Mucosa of rectum (tissue), 2 donors: ENCODE results near the gene DYNC1I1.

Experiments
- H3K27ac ChIP-seq, 2 donors: one replicate each; pipeline ENCODE4 v1.7.0; 2013; ENCODE audit warnings: inconsistent platforms in 2 of 2, low read depth in 2 of 2, low read length in 2 of 2
- H3K27me3 ChIP-seq, 2 donors: one replicate each; pipeline ENCODE4 v1.7.0; 2013; ENCODE audit warnings: low read length in 2 of 2; ENCODE audit not compliant: control insufficient read depth in 2 of 2, insufficient read depth in 2 of 2
- H3K36me3 ChIP-seq, 2 donors: one replicate each; pipeline ENCODE4 v1.7.0; 2013; ENCODE audit warnings: low read length in 2 of 2; ENCODE audit not compliant: control insufficient read depth in 2 of 2, insufficient read depth in 2 of 2
- H3K4me1 ChIP-seq, 2 donors: one replicate each; pipeline ENCODE4 v1.7.0; 2013; ENCODE audit warnings: low read length in 2 of 2, mild to moderate bottlenecking in 1 of 2; ENCODE audit not compliant: control insufficient read depth in 2 of 2, insufficient read depth in 2 of 2
- H3K4me3 ChIP-seq, 2 donors: one replicate each; pipeline ENCODE4 v1.7.0; 2013; ENCODE audit warnings: low read length in 2 of 2
- H3K9ac ChIP-seq, 2 donors: one replicate each; pipeline ENCODE4 v1.7.0; 2013; ENCODE audit warnings: low read length in 2 of 2, low read depth in 1 of 2, mild to moderate bottlenecking in 1 of 2
- H3K9me3 ChIP-seq, 2 donors: one replicate each; pipeline ENCODE4 v1.7.0; 2013; ENCODE audit warnings: low read length in 2 of 2; ENCODE audit not compliant: control insufficient read depth in 2 of 2
- donor health status: healthy.
- donor health status: Normal muscosa, but diverticular disease.

DYNC1I1 gene

DNA sequence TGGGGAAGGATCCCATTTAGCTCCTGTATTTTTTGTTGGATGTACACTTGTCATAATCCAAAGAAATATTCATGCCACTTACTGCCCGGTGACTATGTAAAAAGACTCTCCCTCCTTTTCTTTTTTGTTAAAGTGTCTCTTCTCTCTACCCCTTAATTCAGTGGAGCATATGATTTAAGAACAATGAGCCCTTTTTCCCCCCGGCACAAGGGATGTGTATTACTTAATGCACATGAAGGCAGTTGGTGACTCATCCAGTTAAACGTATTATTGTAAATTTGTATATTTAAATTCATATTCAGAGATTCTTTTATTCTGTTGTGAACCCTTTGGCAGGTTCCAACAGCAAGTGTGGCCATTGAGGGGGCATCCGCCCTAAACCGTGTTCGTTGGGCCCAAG is 307.7 kb downstream of the DYNC1I1 start:
- Histone ChIP-seq H3K4me3 (no peak overlapping the region), H3K36me3 (no peaks in the 10 kb centered on the region), H3K27ac (no peak overlapping the region), H3K9ac (no peak overlapping the region), H3K4me1 (peaks cover 3 to 5% of the 10 kb centered on the region in 2 donors), H3K9me3 (no peaks in the 10 kb centered on the region), H3K27me3 (peaks cover 7 to 16% of the 10 kb centered on the region in 2 donors)

DNA sequence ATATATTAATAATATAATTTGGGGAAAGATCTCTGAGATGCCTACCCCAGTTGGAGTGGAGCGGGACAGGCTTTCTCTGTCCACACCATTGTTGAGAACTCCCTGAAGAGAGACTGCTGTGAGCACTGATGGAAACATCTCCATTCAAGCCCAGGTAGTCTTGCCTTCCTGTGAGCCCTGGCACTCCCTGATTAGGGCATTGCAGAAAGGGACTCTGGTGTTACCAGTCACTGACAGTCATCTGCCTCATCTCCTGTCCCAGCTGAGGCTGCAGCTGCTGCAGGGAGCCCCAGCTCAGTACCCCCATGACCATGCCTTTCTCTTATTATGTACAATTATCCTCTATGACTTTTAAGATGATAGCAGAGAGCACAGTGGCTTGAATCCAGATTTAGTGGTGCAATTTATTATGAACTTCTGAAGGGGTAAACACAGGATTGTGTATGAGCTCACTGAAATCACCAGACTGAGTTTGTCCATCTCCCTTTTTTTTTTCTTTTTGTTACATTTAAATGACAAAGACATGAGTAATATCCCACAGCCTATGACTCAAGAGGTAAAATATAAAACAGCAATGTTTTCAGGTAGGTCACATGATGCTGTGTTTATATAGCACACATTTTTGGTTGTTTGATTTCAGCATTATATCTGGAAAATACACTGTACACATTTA is 312.7 kb downstream of the DYNC1I1 start:
- H3K4me1 ChIP-seq: no peaks in the 10 kb centered on the region
- no peaks in the 10 kb centered on the region for H3K27me3 ChIP-seq
- H3K36me3 ChIP-seq: no peaks in the 10 kb centered on the region
- H3K27ac ChIP-seq: no peak overlapping the region
- H3K4me3 ChIP-seq: no peak overlapping the region
- no peak overlapping the region for H3K9ac ChIP-seq
- H3K9me3 ChIP-seq: no peaks in the 10 kb centered on the region

DNA sequence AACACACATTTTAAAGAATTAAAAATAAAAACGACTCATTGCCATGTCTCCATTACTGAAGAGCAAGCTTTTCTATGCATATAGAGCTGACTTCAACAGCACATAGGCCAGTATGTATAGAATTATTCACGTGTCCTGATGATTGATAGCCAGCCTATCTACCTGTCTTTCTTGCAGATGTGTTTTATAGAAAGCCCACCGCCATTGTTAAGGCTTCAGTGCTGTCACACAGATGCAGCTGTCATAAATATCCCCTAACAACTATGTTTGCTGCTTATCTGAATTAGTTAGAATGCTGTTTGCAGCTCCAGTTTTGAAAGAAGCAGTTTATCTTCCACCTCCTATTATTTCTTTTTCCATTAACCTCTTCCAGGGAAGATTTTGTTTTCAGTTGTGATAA is 313.6 kb downstream of the DYNC1I1 start:
- H3K27ac ChIP-seq: no peak overlapping the region
- no peak overlapping the region for H3K4me3 ChIP-seq
- no peaks in the 10 kb centered on the region for H3K9me3 ChIP-seq
- H3K36me3 ChIP-seq: no peaks in the 10 kb centered on the region
- no peaks in the 10 kb centered on the region for H3K4me1 ChIP-seq
- H3K9ac ChIP-seq: no peak overlapping the region
- H3K27me3 ChIP-seq: no peaks in the 10 kb centered on the region

DNA sequence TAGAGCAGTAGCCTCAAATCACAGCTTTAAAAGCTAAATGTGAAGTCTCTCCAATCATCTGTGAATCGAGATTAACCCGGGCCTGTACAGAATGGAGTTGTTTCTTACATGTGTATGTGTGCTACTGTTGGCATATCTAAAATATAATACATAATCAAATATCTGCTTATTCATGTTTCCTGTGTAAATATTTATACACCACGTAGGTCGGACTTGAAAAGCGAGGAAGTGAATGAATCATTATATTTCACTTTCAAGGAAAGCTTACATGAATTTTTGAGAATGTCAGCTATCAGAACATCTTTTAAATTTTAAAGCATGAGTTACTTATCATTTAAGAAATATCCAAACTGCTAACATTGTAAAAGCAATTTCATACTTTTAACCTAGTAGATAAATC is 316.2 kb downstream of the DYNC1I1 start:
- no peaks in the 10 kb centered on the region for H3K27me3 ChIP-seq

DNA sequence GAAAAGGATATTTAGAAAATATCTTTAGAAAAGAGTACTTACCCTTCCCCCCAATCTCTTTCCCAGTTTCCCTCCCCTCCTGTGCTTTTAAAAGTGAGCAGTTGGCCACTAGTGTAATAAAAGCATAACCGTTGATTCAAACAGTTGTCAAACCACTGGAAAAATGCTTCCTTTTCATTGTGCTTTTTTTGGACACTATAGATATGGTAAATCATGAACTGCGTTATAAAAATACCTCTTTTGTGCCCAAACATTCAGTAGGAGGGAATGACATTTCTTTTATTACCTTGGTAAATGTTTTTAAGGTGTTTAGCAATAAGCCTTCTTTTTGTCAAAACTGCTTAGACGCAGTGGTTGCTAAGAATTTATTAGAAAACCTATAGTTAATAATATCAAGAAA is 317.2 kb downstream of the DYNC1I1 start:
- Histone ChIP-seq H3K27me3 (no peaks in the 10 kb centered on the region), H3K36me3 (no peaks in the 10 kb centered on the region), H3K4me1 (peaks cover 0 to 2% of the 10 kb centered on the region in 2 donors), H3K9ac (no peak overlapping the region), H3K27ac (no peak overlapping the region), H3K9me3 (no peaks in the 10 kb centered on the region), H3K4me3 (no peak overlapping the region)

More for the DNA sequence above, 316.2 kb downstream of the DYNC1I1 start:
- no peaks in the 10 kb centered on the region for H3K9me3 ChIP-seq
- H3K4me1 ChIP-seq: peaks cover 0 to 2% of the 10 kb centered on the region in 2 donors
- no peak overlapping the region for H3K9ac ChIP-seq
- no peak overlapping the region for H3K27ac ChIP-seq
- no peaks in the 10 kb centered on the region for H3K36me3 ChIP-seq
- H3K4me3 ChIP-seq: no peak overlapping the region

DNA sequence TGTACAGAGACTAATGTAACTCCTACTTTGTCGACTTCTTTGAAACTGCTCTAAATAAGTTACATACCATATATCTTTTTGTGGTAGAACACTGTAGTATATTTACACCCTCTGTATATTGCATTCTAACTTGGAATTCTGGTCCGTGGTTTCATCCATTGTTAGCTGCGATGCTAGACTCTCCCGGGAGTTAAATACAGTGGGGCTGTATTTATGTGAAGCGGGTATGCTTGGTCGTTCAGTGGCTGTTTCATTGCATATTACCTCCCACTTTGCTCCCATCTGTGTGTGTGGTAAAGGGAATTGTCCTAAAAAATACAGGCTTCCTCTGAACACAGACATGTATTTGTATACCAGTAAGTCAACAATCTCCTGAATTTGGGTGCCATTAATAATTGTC is 318.4 kb downstream of the DYNC1I1 start:
- Histone ChIP-seq H3K27me3 (no peaks in the 10 kb centered on the region), H3K4me1 (peaks cover 0 to 2% of the 10 kb centered on the region in 2 donors), H3K9ac (no peak overlapping the region), H3K9me3 (no peaks in the 10 kb centered on the region), H3K36me3 (no peaks in the 10 kb centered on the region), H3K27ac (no peak overlapping the region), H3K4me3 (no peak overlapping the region)

DNA sequence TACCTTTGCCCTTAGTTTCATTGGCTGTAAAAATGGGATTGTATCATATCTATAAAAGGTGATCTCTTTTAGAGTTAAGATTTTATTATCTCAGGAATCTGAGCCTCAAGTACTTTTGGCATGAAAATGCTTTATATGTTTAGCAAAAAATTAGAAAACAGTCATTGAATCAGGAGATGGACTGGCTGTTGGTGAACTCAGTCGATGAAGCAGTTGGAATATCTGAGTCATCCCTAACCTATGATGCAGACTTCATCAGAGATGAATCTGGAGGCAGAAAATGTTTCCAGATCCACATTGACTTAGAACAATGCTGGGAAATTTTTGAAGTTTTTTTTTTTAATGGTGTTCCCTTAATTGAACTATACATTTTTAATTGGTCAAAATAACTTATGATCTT is 321.1 kb downstream of the DYNC1I1 start:
- no peak overlapping the region for H3K9ac ChIP-seq
- no peaks in the 10 kb centered on the region for H3K27me3 ChIP-seq
- no peaks in the 10 kb centered on the region for H3K36me3 ChIP-seq
- H3K9me3 ChIP-seq: no peaks in the 10 kb centered on the region
- peaks cover 0 to 2% of the 10 kb centered on the region in 2 donors for H3K4me1 ChIP-seq
- H3K27ac ChIP-seq: no peak overlapping the region
- H3K4me3 ChIP-seq: no peak overlapping the region

DNA sequence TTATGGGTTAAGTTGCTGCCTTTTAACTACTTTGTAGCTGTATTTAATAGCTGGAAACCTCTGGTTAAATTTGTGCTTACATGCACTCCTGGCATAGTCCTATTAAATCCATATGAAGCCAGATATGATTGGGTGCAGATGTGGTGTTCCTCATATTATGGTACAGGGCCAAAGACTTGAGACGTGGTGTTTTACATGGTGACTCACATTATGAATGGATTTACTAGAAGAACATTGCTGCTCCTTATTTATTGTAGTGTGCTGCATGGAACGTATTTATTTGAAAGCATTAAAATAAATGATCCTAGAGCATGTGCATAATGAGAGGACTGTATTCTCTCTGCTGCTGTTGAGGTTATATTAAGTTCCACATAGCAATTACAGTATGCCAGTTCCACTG is 325.5 kb downstream of the DYNC1I1 start:
- Histone ChIP-seq H3K4me3 (no peak overlapping the region), H3K27ac (no peak overlapping the region), H3K27me3 (no peaks in the 10 kb centered on the region), H3K9me3 (no peaks in the 10 kb centered on the region), H3K9ac (no peak overlapping the region), H3K36me3 (no peaks in the 10 kb centered on the region), H3K4me1 (no peaks in the 10 kb centered on the region)

DNA sequence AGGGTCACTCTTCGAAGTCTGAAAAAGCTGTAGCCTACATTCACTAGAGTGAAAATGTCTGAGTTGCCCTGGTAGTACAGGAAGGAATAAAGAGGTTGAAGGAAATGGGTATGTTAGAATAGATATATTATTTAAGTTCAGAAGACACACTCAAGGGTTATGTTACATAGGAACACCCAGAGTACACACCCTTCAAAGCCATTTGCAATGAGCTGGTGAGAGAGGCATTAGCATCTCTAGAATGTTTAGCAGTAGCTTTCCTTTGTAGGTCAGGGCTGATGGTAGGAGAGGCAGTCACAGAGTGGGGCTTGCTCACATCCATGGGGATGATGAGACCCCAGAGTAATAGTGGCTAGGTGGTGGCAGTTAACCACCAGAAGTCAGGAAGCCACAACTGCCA is 328.4 kb downstream of the DYNC1I1 start:
- no peaks in the 10 kb centered on the region for H3K27me3 ChIP-seq
- no peak overlapping the region for H3K27ac ChIP-seq
- no peak overlapping the region for H3K9ac ChIP-seq
- H3K4me1 ChIP-seq: no peaks in the 10 kb centered on the region
- H3K4me3 ChIP-seq: no peak overlapping the region
- no peaks in the 10 kb centered on the region for H3K9me3 ChIP-seq
- H3K36me3 ChIP-seq: no peaks in the 10 kb centered on the region

DNA sequence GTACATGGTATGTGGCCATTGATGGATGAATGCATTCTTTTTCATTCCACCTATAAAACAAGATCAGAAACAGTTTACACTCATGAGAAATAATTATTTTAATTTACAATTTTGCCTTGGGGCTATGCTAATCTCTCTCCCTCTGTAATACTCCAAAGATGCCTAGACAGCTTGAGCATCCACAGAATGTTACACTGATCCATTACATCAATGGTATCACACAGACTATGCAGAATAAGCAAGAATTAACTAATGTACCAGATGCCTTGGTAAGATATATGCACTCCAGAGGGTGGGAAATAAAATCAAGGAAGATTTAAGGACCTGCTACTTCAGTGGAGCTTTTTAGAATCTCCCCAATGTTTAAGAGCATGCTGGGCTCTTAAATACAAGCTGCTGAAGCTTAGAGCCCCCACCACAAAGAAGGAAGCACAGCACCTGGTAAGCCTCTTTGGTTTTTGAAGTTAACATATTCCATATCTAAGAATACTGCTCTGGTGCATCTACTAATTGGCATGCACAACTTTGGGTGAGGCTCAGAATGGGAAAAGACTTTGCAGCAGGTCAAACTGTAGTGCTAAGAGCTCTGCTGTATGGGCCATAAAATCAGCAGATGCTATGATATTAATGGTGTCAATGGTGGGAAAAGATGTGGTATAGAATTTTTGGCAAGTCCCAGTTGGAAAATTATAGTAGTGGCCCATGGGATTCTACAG is 329.9 kb downstream of the DYNC1I1 start:
- H3K9ac ChIP-seq: no peak overlapping the region
- no peak overlapping the region for H3K27ac ChIP-seq
- H3K9me3 ChIP-seq: no peaks in the 10 kb centered on the region
- no peaks in the 10 kb centered on the region for H3K36me3 ChIP-seq
- no peak overlapping the region for H3K4me3 ChIP-seq
- H3K4me1 ChIP-seq: no peaks in the 10 kb centered on the region
- no peaks in the 10 kb centered on the region for H3K27me3 ChIP-seq
